H1 (cell line): Measurements from ENCODE around the gene PAQR7. TPM values are rescaled to one million over a fixed set of nuclear protein-coding genes. Genes with fewer than 3 reads are reported as not detected.

Experiments used
- CTCF ChIA-PET: fragments of 300-600 bp; sonication (Branson Sonifier 250); formaldehyde crosslinking; loops from one replicate; lab custom pipeline; 2021; ENCODE audit not compliant: partially characterized antibody; lab: Charles Lee
- POLR2A ChIA-PET: fragments of 300-600 bp; sonication (Branson Sonifier 250); formaldehyde crosslinking; loops from one replicate; lab custom pipeline; 2021; ENCODE audit warnings: inconsistent platforms; ENCODE audit not compliant: partially characterized antibody; lab: Charles Lee
- DNase-seq, 2 experiments: peaks; one replicate each; pipeline versions ENCODE4 v3.0.0 to v3.0.0-alpha.2; 2010 to 2022; ENCODE audit warnings: low spot score in 2 of 2, low read depth in 1 of 2, mixed read lengths in 1 of 2
- FAIRE-seq: peaks from 2 replicates; lab custom pipeline; 2011; peaks lifted over from hg19 to GRCh38; lab: Jason Lieb, UNC
- H2AFZ ChIP-seq: 2 replicates; pipeline ENCODE4 v1.8.1; 2012; ENCODE audit warnings: low read length, inconsistent platforms
- H2AK5ac ChIP-seq: 2 replicates; pipeline ENCODE4 v1.6.1; 2013; ENCODE audit warnings: low read depth, low read length
- H2BK120ac ChIP-seq: replicated peaks from 2 replicates; pipeline ENCODE3; 2013; ENCODE audit warnings: low read depth, low read length, inconsistent platforms
- H2BK12ac ChIP-seq: 2 replicates; pipeline ENCODE4 v1.6.1; 2013; ENCODE audit warnings: low read depth, low read length
- H2BK15ac ChIP-seq: 2 replicates; pipeline ENCODE4 v1.6.1; 2013; ENCODE audit warnings: low read length
- H2BK20ac ChIP-seq: 2 replicates; pipeline ENCODE4 v1.6.1; 2013; ENCODE audit warnings: low read length
- H2BK5ac ChIP-seq: 2 replicates; pipeline ENCODE4 v1.6.1; 2013; ENCODE audit warnings: low read depth, low read length
- H3K14ac ChIP-seq: 2 replicates; pipeline ENCODE4 v1.6.1; 2013; ENCODE audit warnings: inconsistent platforms; ENCODE audit not compliant: insufficient read length
- H3K18ac ChIP-seq: 2 replicates; pipeline ENCODE4 v1.6.1; 2013; ENCODE audit warnings: low read length; ENCODE audit errors: extremely low read depth
- H3K23ac ChIP-seq: 2 replicates; pipeline ENCODE4 v1.6.1; 2013; ENCODE audit warnings: inconsistent platforms; ENCODE audit not compliant: insufficient read length
- H3K23me2 ChIP-seq: 2 replicates; pipeline ENCODE4 v1.6.1; 2013; ENCODE audit warnings: low read depth, low read length
- H3K27ac ChIP-seq: 2 replicates; pipeline ENCODE4 v1.6.1; 2011; ENCODE audit warnings: low read depth, low read length, inconsistent platforms
- H3K27me3 ChIP-seq, 4 experiments: replicated peaks in 1 of 4; 1 replicate in 1 of 4; 2 replicates in 3 of 4; pipeline versions ENCODE4 v1.6.1 to v1.8.1; 2011 to 2013; ENCODE audit warnings: low read length in 3 of 4, mild to moderate bottlenecking in 3 of 4, inconsistent platforms in 2 of 4, mixed read lengths in 2 of 4, moderate library complexity in 1 of 4; ENCODE audit not compliant: control insufficient read depth in 3 of 4, insufficient read depth in 3 of 4; ENCODE audit errors: extremely low read depth in 1 of 4
- H3K36me3 ChIP-seq, 4 experiments: 2 replicates each; pipeline versions ENCODE4 v1.6.1 to v1.8.1; 2011 to 2013; ENCODE audit warnings: mild to moderate bottlenecking in 4 of 4, low read length in 3 of 4, moderate library complexity in 2 of 4, control low read depth in 1 of 4, inconsistent platforms in 1 of 4; ENCODE audit not compliant: insufficient read depth in 4 of 4, control insufficient read depth in 2 of 4
- H3K4ac ChIP-seq: replicated peaks from 2 replicates; pipeline ENCODE3; 2013; ENCODE audit warnings: low read length, low read depth, mixed read lengths, inconsistent platforms; ENCODE audit not compliant: insufficient read length
- H3K4me1 ChIP-seq, 4 experiments: replicated peaks in 1 of 4; 1 replicate in 1 of 4; 2 replicates in 3 of 4; pipeline versions ENCODE4 v1.6.1 to v1.8.1; 2011 to 2013; ENCODE audit warnings: low read length in 3 of 4, inconsistent platforms in 2 of 4, mixed read lengths in 1 of 4; ENCODE audit not compliant: insufficient read depth in 4 of 4, control insufficient read depth in 3 of 4
- H3K4me2 ChIP-seq, 2 experiments: 2 replicates each; pipeline versions ENCODE4 v1.6.1 to v1.8.1; 2011 to 2013; ENCODE audit warnings: low read depth in 2 of 2, low read length in 2 of 2, control low read depth in 1 of 2, inconsistent platforms in 1 of 2, mild to moderate bottlenecking in 1 of 2; ENCODE audit not compliant: insufficient read depth in 1 of 2
- H3K4me3 ChIP-seq, 4 experiments: fragments of 200-600, 300-600 bp in 1 of 4; sonication (generic), shearing (Covaris generic), sonication (Bioruptor Twin) in 1 of 4; 2 replicates each; pipeline versions ENCODE4 v1.5.1 to v1.8.1; 2011 to 2016; ENCODE audit warnings: low read length in 4 of 4, low read depth in 3 of 4, control low read depth in 2 of 4, inconsistent platforms in 2 of 4, mild to moderate bottlenecking in 2 of 4, mixed read lengths in 1 of 4, moderate library complexity in 1 of 4; ENCODE audit not compliant: insufficient read depth in 2 of 4; ENCODE audit errors: extremely low read depth in 1 of 4
- H3K56ac ChIP-seq: replicated peaks from 2 replicates; pipeline ENCODE3; 2013; ENCODE audit warnings: low read depth, mild to moderate bottlenecking, mixed read lengths, low read length, inconsistent platforms; ENCODE audit not compliant: insufficient read length
- H3K79me1 ChIP-seq: 2 replicates; pipeline ENCODE4 v1.6.1; 2013; ENCODE audit warnings: low read depth, low read length, control low read depth
- H3K79me2 ChIP-seq, 2 experiments: 2 replicates each; pipeline versions ENCODE4 v1.6.1 to v1.8.1; 2012 to 2013; ENCODE audit warnings: low read length in 2 of 2, mild to moderate bottlenecking in 2 of 2, inconsistent platforms in 1 of 2; ENCODE audit not compliant: insufficient read depth in 2 of 2, control insufficient read depth in 1 of 2
- H3K9ac ChIP-seq, 4 experiments: replicated peaks in 1 of 4; 1 replicate in 1 of 4; 2 replicates in 3 of 4; pipeline versions ENCODE4 v1.6.1 to v1.8.1; 2011 to 2013; ENCODE audit warnings: low read depth in 3 of 4, low read length in 3 of 4, control low read depth in 2 of 4, mild to moderate bottlenecking in 2 of 4, moderate library complexity in 2 of 4, inconsistent platforms in 1 of 4; ENCODE audit errors: extremely low read depth in 1 of 4
- H3K9me3 ChIP-seq, 2 experiments: 2 replicates each; pipeline versions ENCODE4 v1.6.1 to v1.8.1; 2012 to 2013; ENCODE audit warnings: mild to moderate bottlenecking in 2 of 2, moderate library complexity in 2 of 2, control low read depth in 1 of 2, inconsistent platforms in 1 of 2, low read depth in 1 of 2, low read length in 1 of 2, mixed read lengths in 1 of 2; ENCODE audit not compliant: insufficient read depth in 2 of 2
- H4K20me1 ChIP-seq, 2 experiments: replicated peaks in 1 of 2; 2 replicates each; pipeline versions ENCODE3 to v1.8.1; 2011 to 2013; ENCODE audit warnings: inconsistent platforms in 2 of 2, low read length in 2 of 2, mild to moderate bottlenecking in 1 of 2; ENCODE audit not compliant: insufficient read depth in 2 of 2, control insufficient read depth in 1 of 2
- H4K5ac ChIP-seq: 2 replicates; pipeline ENCODE4 v1.6.1; 2013; ENCODE audit warnings: low read length, low read depth, mixed read lengths, inconsistent platforms; ENCODE audit not compliant: insufficient read length
- H4K8ac ChIP-seq: 2 replicates; pipeline ENCODE4 v1.8.0; 2013; ENCODE audit warnings: mild to moderate bottlenecking, moderate library complexity, low read length, inconsistent platforms; ENCODE audit not compliant: insufficient read depth; ENCODE audit errors: extremely low read depth
- H4K91ac ChIP-seq: replicated peaks from 2 replicates; pipeline ENCODE3; 2013; ENCODE audit warnings: low read length, mixed read lengths, inconsistent platforms; ENCODE audit not compliant: insufficient read length
- BACH1 ChIP-seq: IDR thresholded peaks from 2 replicates; pipeline ENCODE4 v1.6.1; 2012; ENCODE audit warnings: low read length, improper control_type of control experiment
- CBX8 ChIP-seq: fragments of 300-800, 300-1000 bp; sonication (generic); IDR thresholded peaks from 2 replicates; pipeline ENCODE4 v1.7.1; 2016; ENCODE audit warnings: low read depth, low read length, borderline replicate concordance
- CHD1 ChIP-seq: IDR thresholded peaks from 2 replicates; pipeline ENCODE4 v1.6.1; 2012; ENCODE audit warnings: low read depth, low read length, improper control_type of control experiment
- CTCF ChIP-seq, 3 experiments: IDR thresholded peaks; 1 replicate in 2 of 3; 2 replicates in 1 of 3; pipeline versions ENCODE4 v1.5.1 to v1.6.1; 2011; ENCODE audit warnings: low read length in 3 of 3, mild to moderate bottlenecking in 3 of 3, inconsistent platforms in 2 of 3, low read depth in 1 of 3, moderate library complexity in 1 of 3; ENCODE audit not compliant: insufficient read depth in 1 of 3; ENCODE audit errors: control extremely low read depth in 1 of 3
- EZH2 ChIP-seq: fragments of 200-600 bp; sonication (generic); IDR thresholded peaks from 2 replicates; pipeline ENCODE4 v1.7.1; 2012; ENCODE audit warnings: low read depth, mild to moderate bottlenecking, moderate library complexity, low read length, inconsistent platforms; ENCODE audit not compliant: severe bottlenecking
- GABPA ChIP-seq: IDR thresholded peaks from 2 replicates; pipeline ENCODE4 v1.6.1; 2011; ENCODE audit warnings: mild to moderate bottlenecking, low read length, moderate library complexity, borderline replicate concordance; ENCODE audit not compliant: insufficient read depth
- SIN3A ChIP-seq, 2 experiments: IDR thresholded peaks in 1 of 2; conservative IDR thresholded peaks in 1 of 2; 2 replicates each; pipeline ENCODE4 v1.6.1; 2011 to 2012; ENCODE audit warnings: low read length in 2 of 2, improper control_type of control experiment in 1 of 2, low read depth in 1 of 2, mild to moderate bottlenecking in 1 of 2
- SUZ12 ChIP-seq: fragments of 200-600 bp; sonication (generic); IDR thresholded peaks from 2 replicates; pipeline ENCODE4 v1.6.1; 2012; ENCODE audit warnings: mild to moderate bottlenecking, inconsistent platforms, low read length, moderate library complexity, mixed read lengths
- YY1 ChIP-seq: IDR thresholded peaks from 2 replicates; pipeline ENCODE4 v1.6.1; 2011; ENCODE audit warnings: low read depth, mild to moderate bottlenecking, low read length
- ZNF274 ChIP-seq: IDR thresholded peaks from 2 replicates; pipeline ENCODE4 v1.7.0; 2012; ENCODE audit warnings: low read length, borderline replicate concordance; ENCODE audit errors: extremely low read depth
- WGBS, 2 experiments: shearing (Covaris generic) in 1 of 2; methylation state at CpG; one replicate each; pipeline versions ENCODE4 v1.1.6 to v1.1.7; 2013 to 2015; ENCODE audit warnings: low lambda C conversion rate in 2 of 2, mixed read lengths in 2 of 2, inconsistent platforms in 1 of 2, low coverage in 1 of 2, missing lambda C conversion rate in 1 of 2; ENCODE audit not compliant: insufficient replicate concordance in 2 of 2, insufficient coverage in 1 of 2, insufficient read length in 1 of 2; ENCODE audit errors: extremely low coverage in 1 of 2, missing lambda C conversion rate in 1 of 2; 5-methylcytosine and 5-hydroxymethylcytosine counted together
- polyA plus RNA-seq, 7 experiments: library from polyadenylated mRNA; depleted of rRNA in 3 of 7; stranded (reverse) in 5 of 7; unstranded in 2 of 7; fragments of >200 nt in 5 of 7; fragments of 200-250 nt in 2 of 7; gene quantifications; 1 replicate in 5 of 7; 2 replicates in 1 of 7; 4 replicates in 1 of 7; pipeline versions ENCODE4 v1.2.1 to v1.2.3, GENCODE V29; 2011 to 2013; ENCODE audit warnings: missing spikeins in 2 of 7, mixed read lengths in 2 of 7
- total RNA-seq: library from RNA; stranded (reverse); fragmentation: NEBNext Ultra II Directional; extraction: Animal tissue kit (Norgen Biotek cat#: 25700); gene quantifications from 2 replicates; pipeline ENCODE4 v1.2.1, GENCODE V29; 2021

The PAQR7 gene
- total and polyA plus RNA-seq, 2 of the 8 experiments (the other 6 are each of a cell fraction or from before 2014, with no cell fraction given): 7.3 to 7.4 TPM

GRCh38 chr1:25825605-25826004, 49.9 kb downstream of the PAQR7 start:
- Histone ChIP-seq H4K8ac (no peak overlapping the region), H3K27me3 (peaks cover 0 to 6% (median 2%) of the 10 kb centered on the region in 4 experiments; a peak in 4 of 7 replicates), H3K36me3 (peaks cover 7 to 30% (median 22%) of the 10 kb centered on the region in 4 experiments), H2AK5ac (no peak overlapping the region), H3K56ac (no peak overlapping the region), H3K79me2 (peaks cover 0 to 3% of the 10 kb centered on the region in 2 experiments; a peak in 1 of 4 replicates), H2BK15ac (no peak overlapping the region), H3K23me2 (peaks cover 5% of the 10 kb centered on the region; the same call in 1 of the 2 replicates), H3K4me3 (no peak overlapping the region), H3K9ac (no peak overlapping the region; a peak in 1 of 7 replicates), H3K4me1 (peaks cover 3 to 12% (median 6%) of the 10 kb centered on the region in 4 experiments; a peak in 5 of 7 replicates), H2BK12ac (no peak overlapping the region), H2BK5ac (no peak overlapping the region), H4K20me1 (peaks cover 11 to 13% of the 10 kb centered on the region in 2 experiments), H3K9me3 (no peaks in the 10 kb centered on the region), H2AFZ (no peak overlapping the region), H3K79me1 (peaks cover 6% of the 10 kb centered on the region; the same call in 1 of the 2 replicates), H2BK20ac (no peak overlapping the region), H3K4ac (no peak overlapping the region), H4K91ac (no peak overlapping the region), H3K14ac (no peak overlapping the region), H3K18ac (no peak overlapping the region), H3K4me2 (no peak overlapping the region), H2BK120ac (no peak overlapping the region), H4K5ac (no peak overlapping the region), H3K27ac (no peak overlapping the region), H3K23ac (no peak overlapping the region)
- FAIRE-seq (no peak), DNase-seq (no peak)
- 86% methylated on average over 2 of the region's 2 CpGs; no CpG with 5 or more reads in 1 of the 2 experiments for WGBS, 2 experiments
- ChIA-PET POLR2A (interaction anchor here (0.7 to 1.8 kb wide), 4 partner anchors 20 to 210 kb away, joined by 3 read pairs; partner anchors contain the start of gene PAFAH2), CTCF (interaction anchor here (0.6 to 2.7 kb wide), 2 partner anchors 69 to 71 kb away, joined by 3 to 8 read pairs; no protein-coding TSS in a partner anchor)
- TF ChIP-seq ZNF274 (no peak), YY1 (no peak), SIN3A (conservative IDR thresholded peaks at IDR 0.05 in 1 of 2, IDR thresholded peaks at IDR 0.05 in 1 of 2; ENCODE audit: low read depth in 1 of 2, low read length in 2 of 2) (no peak), EZH2 (no peak), BACH1 (no peak), SUZ12 (no peak), GABPA (no peak), CBX8 (no peak), CTCF (IDR thresholded peaks at IDR 0.05; ENCODE audit: control extremely low read depth in 1 of 3, insufficient read depth in 1 of 3, low read depth in 1 of 3, low read length in 3 of 3) (no peak), CHD1 (no peak)
